ENCODE data around the gene IL3RA.
"Not testable (repeated sequence)": the region's sequence is repeated elsewhere in the genome, so short reads cannot be mapped to it uniquely, and the experiment has no call there.

Gene IL3RA

DNA sequence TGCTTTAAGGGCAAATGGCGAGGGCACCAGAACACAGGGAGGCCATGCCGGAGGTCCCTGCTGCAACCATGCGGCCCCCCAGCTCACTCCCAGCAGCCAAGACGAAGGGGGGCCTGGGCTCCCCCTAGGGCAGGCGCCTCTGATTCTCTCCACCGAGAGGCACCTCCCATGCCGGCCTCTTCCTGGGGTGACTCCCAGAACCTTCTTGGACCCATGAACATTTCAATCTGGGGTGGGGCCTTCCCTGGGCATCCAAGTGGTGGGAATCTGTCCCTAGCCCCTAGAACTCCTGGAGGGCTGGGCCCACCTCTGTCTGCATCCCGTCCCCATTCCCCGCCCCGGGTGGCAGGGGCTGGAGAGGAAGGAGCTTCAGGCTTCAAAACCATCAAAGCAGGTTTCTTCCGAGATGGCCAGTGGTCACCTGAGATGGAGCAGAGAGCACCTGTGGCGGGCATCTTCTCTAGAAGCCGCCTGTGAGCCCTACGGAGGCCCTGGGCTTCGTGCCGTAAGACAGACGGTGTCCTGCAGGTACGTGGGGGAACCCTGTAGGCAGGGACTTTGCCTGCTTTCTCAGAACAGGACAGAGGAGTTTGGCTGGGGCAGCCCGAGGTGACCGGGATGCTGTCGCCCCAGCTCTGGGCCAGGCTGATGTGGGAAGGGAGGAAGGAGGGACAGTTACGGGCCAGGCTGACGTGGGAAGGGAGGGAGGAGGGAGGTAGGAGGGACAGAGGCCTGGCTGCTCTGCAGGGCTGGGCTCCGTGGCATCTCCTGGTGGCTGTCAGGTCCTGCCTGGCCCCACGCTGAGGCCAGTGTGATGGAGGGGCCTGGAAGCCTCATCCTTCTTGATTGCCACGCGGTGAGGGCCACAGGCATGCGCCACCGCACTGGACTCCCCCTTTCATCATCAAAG is 62.1 kb downstream of the IL3RA start:
- peak; percentile 42 for DNase-seq (ENCODE audit: low read depth, low spot score)

DNA sequence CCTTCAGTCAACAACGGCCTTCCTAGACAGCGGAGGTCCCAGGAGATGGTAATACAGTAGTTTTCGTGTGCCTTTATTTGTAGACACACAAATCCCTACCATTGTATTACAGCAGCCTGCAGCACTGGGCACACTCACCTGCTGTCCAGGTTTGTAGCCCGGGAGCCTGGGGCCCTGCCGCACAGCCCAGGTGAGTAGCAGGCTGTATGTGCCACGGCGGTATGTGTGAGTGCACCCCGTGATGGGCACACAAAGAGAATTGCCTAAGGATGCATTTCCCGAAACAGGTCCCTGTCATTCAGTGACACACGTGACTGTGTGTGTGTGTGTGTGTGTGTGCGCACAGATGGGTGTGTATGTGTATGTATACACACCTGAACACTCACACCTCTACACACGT is 63.5 kb downstream of the IL3RA start:
- no peak for DNase-seq (ENCODE audit: low read depth, low spot score)

DNA sequence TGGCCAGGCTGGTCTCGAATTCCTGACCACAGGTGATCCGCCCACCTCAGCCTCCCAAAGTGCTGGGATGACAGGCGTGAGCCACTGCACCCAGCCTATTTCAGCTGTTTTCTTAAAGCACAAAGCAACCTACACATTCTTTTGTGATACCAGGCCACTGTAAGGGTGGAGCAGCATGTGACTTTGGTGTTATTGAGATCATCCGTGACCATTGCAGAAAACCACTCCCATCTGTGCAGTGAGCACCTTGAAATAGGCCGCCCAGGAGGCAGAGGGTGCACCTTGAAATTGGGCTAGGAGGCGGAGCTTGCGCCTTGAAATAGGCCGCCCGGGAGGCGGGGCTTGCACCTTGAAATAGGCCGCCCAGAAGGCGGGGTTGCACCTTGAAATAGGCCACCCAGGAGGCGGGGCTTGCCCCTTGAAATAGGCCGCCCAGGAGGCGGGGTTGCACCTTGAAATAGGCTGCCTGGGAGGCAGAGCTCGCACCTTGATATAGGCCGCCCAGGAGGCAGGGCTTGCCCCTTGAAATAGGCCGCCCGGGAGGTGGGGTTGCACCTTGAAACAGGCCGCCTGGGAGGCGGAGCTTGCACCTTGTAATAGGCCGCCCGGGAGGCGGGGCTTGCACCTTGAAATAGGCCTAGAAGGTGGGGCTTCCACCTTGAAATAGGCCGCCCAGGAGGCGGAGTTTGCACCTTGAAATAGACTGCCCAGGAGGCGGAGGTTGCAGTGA is 64.3 kb downstream of the IL3RA start:
- DNase-seq (ENCODE audit: low read depth, low spot score), result no peak

- no peak for DNase-seq (ENCODE audit: low read depth, low spot score)
Observed at GRCh38 chrX:1401611-1402430, 65.2 kb downstream of the IL3RA start.

DNA sequence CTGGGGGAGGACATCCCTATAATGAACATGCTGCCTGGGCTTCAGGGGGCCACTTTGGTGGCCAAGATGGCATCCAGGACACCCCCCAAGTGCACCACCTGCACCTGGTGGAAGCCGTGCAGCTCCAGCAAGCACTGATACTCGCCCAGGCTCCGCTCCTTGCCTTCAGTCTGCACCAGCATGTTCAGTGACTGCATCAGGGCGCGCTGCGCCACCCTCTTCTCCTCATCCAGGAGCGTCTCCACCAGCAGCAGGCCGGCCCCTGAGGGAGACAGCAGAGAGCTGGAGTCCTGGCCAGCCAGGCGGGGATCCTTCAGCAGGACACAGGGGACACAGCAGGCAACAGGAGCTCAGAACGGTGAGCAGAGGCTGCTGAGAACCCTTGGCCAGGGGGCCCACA is 66.6 kb downstream of the IL3RA start:
- DNase-seq (ENCODE audit: low read depth, low spot score), result no peak

DNA sequence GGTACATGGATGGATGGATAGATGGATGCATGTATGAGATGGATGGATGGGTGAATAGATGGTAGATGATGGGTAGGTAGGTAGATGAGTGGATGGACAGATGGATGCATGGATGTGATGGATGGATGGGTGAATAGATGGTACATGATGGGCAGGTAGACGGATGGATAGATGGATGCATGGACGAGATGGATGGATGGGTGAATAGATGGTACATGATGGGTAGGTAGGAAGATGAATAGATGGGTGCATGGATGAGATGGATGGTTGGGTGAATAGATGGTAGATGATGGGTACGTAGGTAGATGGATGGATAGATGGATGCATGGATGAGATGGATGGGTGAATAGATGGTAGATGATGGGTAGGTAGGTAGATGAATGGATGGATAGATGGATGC is 67.3 kb downstream of the IL3RA start:
- not testable (repeated sequence) for DNase-seq (ENCODE audit: low read depth, low spot score)

GRCh38 chrX:1405769-1406168 is 69.2 kb downstream of the IL3RA start:
- DNase-seq (ENCODE audit: low read depth, low spot score), result not testable (repeated sequence)

GRCh38 chrX:1407035-1407434 is 70.5 kb downstream of the IL3RA start:
- no peak for DNase-seq (ENCODE audit: low read depth, low spot score)

DNA sequence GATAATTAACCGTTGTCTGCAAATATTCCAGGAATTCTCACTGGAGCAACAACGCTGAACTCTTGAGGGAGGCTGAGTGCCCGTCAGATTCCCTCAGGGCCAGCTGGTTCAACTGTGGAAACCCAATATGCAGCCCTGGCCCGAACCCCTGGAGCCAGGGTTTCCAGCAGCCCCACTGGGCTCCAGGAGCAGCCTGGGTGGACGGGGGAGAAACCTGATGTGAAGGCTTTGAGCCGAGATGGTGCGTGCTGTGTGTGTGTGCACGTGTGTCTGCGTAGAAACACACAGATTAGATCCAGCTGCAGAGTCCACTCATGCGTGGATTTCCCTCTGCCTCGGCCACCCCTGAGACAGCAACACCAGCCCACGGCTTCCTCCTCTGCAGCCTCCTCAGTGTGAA is 74.7 kb downstream of the IL3RA start:
- no peak for DNase-seq (ENCODE audit: low read depth, low spot score)

- no peak for DNase-seq (ENCODE audit: low read depth, low spot score)
Observed at GRCh38 chrX:1412551-1413161, 76.1 kb downstream of the IL3RA start.

GRCh38 chrX:1416327-1416784 is 79.8 kb downstream of the IL3RA start:
- no peak for DNase-seq (ENCODE audit: low read depth, low spot score)

DNA sequence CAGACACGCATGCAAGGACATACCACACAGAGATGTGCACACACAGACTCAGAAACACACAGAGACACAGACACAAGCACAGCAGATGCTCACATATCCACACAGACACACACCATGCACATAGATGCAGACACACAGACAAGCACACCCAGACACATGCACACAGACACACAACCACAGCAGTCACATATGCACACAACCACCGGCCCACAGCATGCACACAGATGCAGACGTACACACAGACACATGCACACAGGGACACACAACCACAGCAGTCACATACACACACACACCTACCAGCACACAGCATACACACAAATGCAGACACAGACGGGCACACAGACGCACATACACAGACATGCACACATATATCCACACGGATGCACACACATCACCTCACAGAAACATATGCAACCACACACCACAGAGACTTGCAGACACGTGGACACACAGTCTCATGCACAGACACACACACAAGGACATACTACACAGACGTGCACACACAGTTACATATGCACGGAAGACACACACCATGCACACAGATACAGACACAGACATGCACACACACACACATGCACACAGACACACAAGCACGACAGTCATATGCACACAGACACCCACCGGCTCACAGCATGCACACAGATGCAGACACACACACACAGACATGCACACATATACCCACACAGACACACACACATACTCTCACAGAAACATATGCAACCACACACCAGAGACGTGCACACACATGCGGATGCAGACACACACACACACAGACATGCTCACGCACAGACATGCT is 80.6 kb downstream of the IL3RA start:
- DNase-seq (ENCODE audit: low read depth, low spot score), result no peak

DNA sequence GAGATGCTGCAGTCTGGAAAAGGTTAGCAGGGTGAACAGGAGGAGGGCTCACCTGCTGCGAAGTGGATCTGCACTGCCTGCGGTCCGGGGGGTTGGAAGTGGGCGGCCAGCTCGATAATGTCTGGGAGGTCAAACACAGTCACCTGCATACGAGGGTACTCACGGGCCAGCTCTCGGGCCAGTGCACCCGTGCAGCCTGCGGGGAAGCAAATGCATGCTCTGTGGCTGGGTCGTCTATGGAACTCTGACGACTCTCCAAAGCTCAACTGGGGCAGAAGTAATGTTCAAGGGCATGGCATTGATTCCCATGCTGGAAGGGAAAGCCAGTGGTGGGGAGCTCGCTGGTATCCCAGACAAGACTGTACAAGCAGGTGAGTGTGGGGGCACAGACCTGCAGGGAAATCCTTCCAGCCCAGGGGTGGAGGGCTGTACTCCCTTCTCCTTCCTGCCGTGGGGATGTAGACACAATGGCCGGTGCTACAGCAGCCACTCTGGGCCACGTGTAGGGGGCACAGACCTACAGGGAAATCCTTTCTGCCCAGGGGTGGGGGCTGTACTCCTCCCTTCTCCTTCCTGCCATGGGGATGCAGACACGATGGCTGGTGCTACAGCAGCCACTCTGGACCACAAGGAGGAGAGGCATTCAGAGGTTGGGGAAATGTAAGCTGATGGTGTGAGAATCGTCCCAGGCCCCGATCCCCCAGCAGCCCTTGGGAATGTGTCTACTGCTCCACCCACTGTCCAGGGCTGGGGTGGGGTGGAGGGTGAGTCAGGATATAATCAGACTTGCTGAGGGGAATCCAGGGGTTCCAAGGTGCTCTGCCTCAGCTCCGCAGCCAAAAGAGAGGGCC is 81.6 kb downstream of the IL3RA start:
- DNase-seq (ENCODE audit: low read depth, low spot score), result no peak

- no peak for DNase-seq (ENCODE audit: low read depth, low spot score)
Observed at GRCh38 chrX:1418901-1419544, 82.4 kb downstream of the IL3RA start.

DNA sequence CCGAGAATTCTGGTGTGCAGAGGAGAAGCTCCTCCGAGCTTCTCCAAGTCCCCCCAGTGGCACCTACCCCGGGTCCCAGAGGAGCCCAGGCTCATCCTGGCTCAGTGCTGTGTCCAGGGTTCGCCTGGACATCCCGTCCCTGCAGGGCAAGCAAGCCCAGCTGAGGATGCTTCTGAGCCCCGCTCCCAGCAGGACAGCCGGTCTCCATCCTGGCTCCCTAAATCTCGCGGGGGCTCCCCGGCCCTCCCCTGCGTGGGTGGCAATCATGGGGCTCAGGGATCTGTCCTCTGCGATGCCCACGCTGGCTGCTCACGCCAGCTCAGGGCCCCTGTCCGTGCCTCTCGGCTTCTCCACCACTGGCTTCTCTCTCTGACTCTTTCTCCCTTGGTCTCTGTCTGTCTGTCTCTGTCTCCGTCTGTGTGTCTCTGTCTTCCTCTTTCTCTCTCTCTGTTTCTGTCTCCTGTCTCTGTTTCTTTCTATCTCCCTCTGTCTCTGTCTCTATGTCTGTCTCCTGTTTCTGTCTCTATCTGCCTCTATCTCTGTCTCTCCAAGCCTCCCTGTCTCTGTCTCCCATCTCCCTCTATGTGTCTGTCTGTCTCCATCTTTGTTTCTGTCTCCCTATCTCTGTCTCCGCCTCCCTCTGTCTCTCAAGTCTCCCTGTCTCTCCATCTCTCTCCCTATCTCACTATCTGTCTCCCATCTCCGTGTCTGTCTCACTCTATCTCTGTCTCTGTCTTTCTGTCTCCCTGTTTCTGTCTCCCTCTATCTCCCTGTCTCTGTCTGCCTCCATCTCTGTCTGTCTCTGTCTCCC is 83.2 kb downstream of the IL3RA start:
- DNase-seq (ENCODE audit: low read depth, low spot score), result no peak

GRCh38 chrX:1420371-1420770 is 83.8 kb downstream of the IL3RA start:
- no peak for DNase-seq (ENCODE audit: low read depth, low spot score)

DNA sequence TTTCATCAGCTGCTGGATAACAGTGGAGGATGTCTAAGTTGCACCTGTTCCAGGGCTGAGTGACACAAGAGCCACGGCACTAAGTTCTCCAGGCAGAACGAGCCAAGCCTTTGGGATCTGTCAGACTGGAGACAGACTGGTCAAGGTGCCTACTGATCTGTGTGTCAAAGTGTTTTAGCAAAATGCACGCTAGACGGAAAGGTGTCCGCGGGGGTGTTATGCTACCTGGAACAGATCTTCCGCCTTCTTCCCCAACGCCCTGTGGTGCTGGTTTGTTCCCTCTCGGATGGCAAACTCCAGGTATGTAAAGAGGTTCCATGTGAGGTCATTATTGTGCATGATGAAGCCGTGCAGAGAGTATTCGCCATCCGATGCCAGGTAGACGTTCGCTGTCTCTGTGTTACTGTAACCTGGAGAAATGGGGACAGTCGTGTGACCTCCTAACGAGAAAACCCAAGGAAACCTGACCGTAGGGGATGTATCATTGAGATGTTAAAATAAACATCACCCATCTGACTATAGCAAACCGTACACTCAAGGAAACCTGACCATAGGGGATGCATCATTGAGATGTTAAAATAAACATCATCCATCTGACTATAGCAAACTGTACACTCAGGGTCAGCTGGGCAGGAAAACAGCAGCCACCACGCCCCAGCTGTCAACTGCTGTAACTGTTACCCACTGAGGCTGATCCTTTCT is 85.0 kb downstream of the IL3RA start:
- no peak for DNase-seq (ENCODE audit: low read depth, low spot score)

DNA sequence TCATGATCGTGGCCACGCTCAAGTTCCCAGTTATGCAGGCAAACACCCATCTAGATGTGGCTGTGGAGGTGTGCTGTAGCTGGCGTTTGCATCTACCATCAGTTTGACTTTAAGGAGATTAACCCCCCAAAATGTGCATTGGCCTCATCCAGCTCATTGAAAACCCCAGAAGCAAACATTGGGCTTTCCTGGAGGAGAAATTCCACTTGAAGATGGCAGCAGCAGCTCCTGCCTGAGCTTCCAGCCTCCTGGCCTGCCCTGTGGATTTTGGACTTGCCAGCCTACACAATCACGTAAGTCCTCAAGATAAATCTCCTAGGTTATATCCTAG is 85.5 kb downstream of the IL3RA start:
- DNase-seq (ENCODE audit: low read depth, low spot score), result no peak
